Ishikawa (cell line): ENCODE data around the gene RHOB.

Source experiments
- CEBPB ChIP-seq: IDR thresholded peaks from 2 replicates; pipeline ENCODE4 v1.6.1; 2012
- CREB1 ChIP-seq: IDR thresholded peaks from 2 replicates; pipeline ENCODE4 v1.6.1; 2012; ENCODE audit warnings: low read depth
- EGR1 ChIP-seq: IDR thresholded peaks from 2 replicates; pipeline ENCODE4 v1.6.1; 2012
- EP300 ChIP-seq: IDR thresholded peaks from 2 replicates; pipeline ENCODE4 v1.6.1; 2012; ENCODE audit warnings: borderline replicate concordance
- FOXM1 ChIP-seq: IDR thresholded peaks from 2 replicates; pipeline ENCODE4 v1.6.1; 2012; ENCODE audit warnings: low read depth, borderline replicate concordance
- MAX ChIP-seq: IDR thresholded peaks from 2 replicates; pipeline ENCODE4 v1.6.1; 2012
- NFIC ChIP-seq: IDR thresholded peaks from 2 replicates; pipeline ENCODE4 v1.6.1; 2012
- RAD21 ChIP-seq: IDR thresholded peaks from 2 replicates; pipeline ENCODE4 v1.6.1; 2012; ENCODE audit warnings: low read depth
- REST ChIP-seq: IDR thresholded peaks from 2 replicates; pipeline ENCODE4 v1.6.1; 2012; ENCODE audit warnings: low read depth, mild to moderate bottlenecking
- TAF1 ChIP-seq: IDR thresholded peaks from 2 replicates; pipeline ENCODE4 v1.6.1; 2012; ENCODE audit warnings: low read depth, mild to moderate bottlenecking
- TCF12 ChIP-seq: IDR thresholded peaks from 2 replicates; pipeline ENCODE4 v1.6.1; 2012; ENCODE audit warnings: low read depth
- TEAD4 ChIP-seq: IDR thresholded peaks from 2 replicates; pipeline ENCODE4 v1.6.1; 2012
- USF1 ChIP-seq: IDR thresholded peaks from 2 replicates; pipeline ENCODE4 v1.6.1; 2012
- YY1 ChIP-seq: IDR thresholded peaks from 2 replicates; pipeline ENCODE4 v1.6.1; 2012; ENCODE audit warnings: low read depth
- ZBTB7A ChIP-seq: IDR thresholded peaks from 2 replicates; pipeline ENCODE4 v1.6.1; 2012; ENCODE audit warnings: low read depth

Gene RHOB

GRCh38 chr2:20421988-20422370, 24.9 kb upstream of the RHOB start:
- TF ChIP-seq TEAD4, result peak; percentile 45; the same call in 1 of the 2 replicates
- no peak for TF ChIP-seq TCF12
- no peak for TF ChIP-seq ZBTB7A
- no peak for TF ChIP-seq FOXM1
- peak; percentile 84 for TF ChIP-seq NFIC

- TF ChIP-seq USF1 (no peak), FOXM1 (no peak), EP300 (no peak), RAD21 (peak; percentile 55), MAX (no peak)
These were observed 24.2 kb upstream of the RHOB start for GRCh38 chr2:20422402-20423271.

- TF ChIP-seq TAF1 (no peak), ZBTB7A (no peak), EGR1 (no peak), EP300 (no peak), CEBPB (no peak), FOXM1 (no peak), RAD21 (no peak), TCF12 (no peak), TEAD4 (no peak), MAX (no peak), CREB1 (no peak), NFIC (no peak), REST (no peak), YY1 (no peak), USF1 (no peak)
These were observed 23.5 kb upstream of the RHOB start for GRCh38 chr2:20423359-20423758.

GRCh38 chr2:20423847-20424246, 23.0 kb upstream of the RHOB start:
- TF ChIP-seq RAD21, result no peak
- no peak for TF ChIP-seq REST
- no peak for TF ChIP-seq EP300
- TF ChIP-seq MAX, result no peak
- no peak for TF ChIP-seq TAF1
- TF ChIP-seq EGR1, result no peak
- TF ChIP-seq TCF12, result no peak
- no peak for TF ChIP-seq CEBPB
- no peak for TF ChIP-seq NFIC
- no peak for TF ChIP-seq CREB1
- TF ChIP-seq FOXM1, result no peak
- no peak for TF ChIP-seq YY1
- TF ChIP-seq ZBTB7A, result no peak
- no peak for TF ChIP-seq TEAD4
- TF ChIP-seq USF1, result no peak
